ENCODE measurements around the gene DNAJC6. TPM values are rescaled to one million over a fixed set of nuclear protein-coding genes. Genes with fewer than 3 reads are reported as not detected.
A peak's percentile ranks its signal among the peaks of the same experiment; 100 is the strongest.

The DNAJC6 gene
- total and polyA plus RNA-seq, 2 of the 13 experiments (the other 11 are each of a cell fraction or from before 2014, with no cell fraction given), result 1.0 to 1.6 TPM

DNA sequence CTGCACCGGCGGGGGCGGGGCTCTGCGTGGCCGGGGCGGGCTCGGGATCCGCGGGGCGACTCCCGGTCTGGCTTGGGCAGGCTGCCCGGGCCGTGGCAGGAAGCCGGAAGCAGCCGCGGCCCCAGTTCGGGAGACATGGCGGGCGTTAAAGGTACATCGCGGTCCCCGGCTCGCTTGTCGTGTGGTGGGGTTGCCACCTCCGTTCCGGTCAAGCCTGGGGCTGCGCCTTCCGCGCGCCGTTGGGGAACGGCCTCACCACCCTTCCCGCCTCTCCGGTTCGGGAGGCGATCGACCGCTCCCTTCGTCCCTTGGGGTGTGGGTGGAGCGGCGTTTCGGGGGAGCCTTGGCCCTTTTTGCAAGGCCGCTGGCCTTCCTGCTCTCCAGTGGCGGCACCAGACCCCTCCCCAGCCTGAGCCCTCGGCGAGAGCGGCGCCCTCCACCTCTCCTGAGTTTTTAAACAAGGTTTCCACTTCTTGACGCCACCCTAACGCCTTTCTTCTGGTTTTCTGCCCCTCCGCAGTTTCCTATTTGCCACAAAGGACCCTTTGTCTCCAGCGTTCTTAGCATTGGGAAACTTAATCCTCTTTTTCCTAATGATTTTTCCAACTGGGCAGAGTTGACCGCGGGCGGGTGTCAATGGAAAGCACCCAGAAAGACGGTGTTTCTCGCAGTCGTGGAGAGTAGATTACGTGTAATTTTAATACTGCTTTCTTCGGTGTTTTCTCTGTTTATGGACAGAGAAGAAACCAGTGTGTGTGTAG lies 111.4 kb downstream of the DNAJC6 start, which contains the start of the genes LEPR and LEPROT (continued):
- TF ChIP-seq, protein P1, sequence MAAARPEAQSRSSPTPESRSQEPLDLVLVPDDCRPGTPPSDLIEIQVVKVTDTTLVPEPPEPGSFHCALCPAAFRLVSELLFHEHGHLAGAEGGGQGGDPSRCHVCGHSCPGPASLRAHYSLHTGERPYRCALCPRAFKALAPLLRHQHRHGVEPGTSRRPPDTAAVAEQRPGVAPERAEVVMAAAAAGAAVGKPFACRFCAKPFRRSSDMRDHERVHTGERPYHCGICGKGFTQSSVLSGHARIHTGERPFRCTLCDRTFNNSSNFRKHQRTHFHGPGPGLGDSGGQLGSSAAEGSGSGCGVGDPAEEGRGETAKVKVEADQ (CRISPR knock-in tag; IDR thresholded peaks at IDR 0.05; ENCODE audit: borderline replicate concordance), result 0 out of 2 replicates have a peak, but pooled peaks have one; percentile 55
- TF ChIP-seq NR2C2 (CRISPR knock-in tag; IDR thresholded peaks at IDR 0.05; ENCODE audit: borderline replicate concordance) (peak; percentile 42; the same call in 1 of the 2 replicates), DMAP1 (CRISPR knock-in tag; IDR thresholded peaks at IDR 0.05) (peak; percentile 82; the same call in 1 of the 2 replicates), ZNF773 (CRISPR knock-in tag; IDR thresholded peaks at IDR 0.05; ENCODE audit: borderline replicate concordance) (0 out of 2 replicates have a peak, but pooled peaks have one; percentile 69), KDM4B (CRISPR knock-in tag; IDR thresholded peaks at IDR 0.05) (peak; percentile 74; the same call in 1 of the 2 replicates), MAFK (conservative IDR thresholded peaks at IDR 0.05 in 1 of 2, IDR thresholded peaks at IDR 0.05 in 1 of 2; ENCODE audit: low read length in 2 of 2) (no peak), TP53 (CRISPR knock-in tag; conservative IDR thresholded peaks at IDR 0.05) (no peak; the same call in 1 of the 2 replicates), ZNF83 (CRISPR knock-in tag; IDR thresholded peaks at IDR 0.05; ENCODE audit: borderline replicate concordance) (no peak), GFI1 (CRISPR knock-in tag; IDR thresholded peaks at IDR 0.05; ENCODE audit: borderline replicate concordance) (peak; percentile 54; the same call in 1 of the 2 replicates), PRPF4 (IDR thresholded peaks at IDR 0.05; ENCODE audit: low read depth, low read length, poor library complexity, severe bottlenecking) (no peak), KDM5A (IDR thresholded peaks at IDR 0.05; ENCODE audit: borderline replicate concordance, low read length) (no peak; the same call in 1 of the 2 replicates), SPEN (CRISPR knock-in tag; IDR thresholded peaks at IDR 0.05; ENCODE audit: low read depth) (peak; percentile 69; the same call in 1 of the 2 replicates), MEIS1 (CRISPR knock-in tag; IDR thresholded peaks at IDR 0.05; ENCODE audit: borderline replicate concordance) (0 out of 2 replicates have a peak, but pooled peaks have one; percentile 58), U2AF1 (optimal IDR thresholded peaks at IDR 0.05; ENCODE audit: low read depth, low read length) (no peak), NFE2 (CRISPR knock-in tag; IDR thresholded peaks at IDR 0.05) (no peak), PAF1 (CRISPR knock-in tag; IDR thresholded peaks at IDR 0.05) (no peak), ZNF20 (CRISPR knock-in tag; IDR thresholded peaks at IDR 0.05) (no peak)
- TF ChIP-seq, protein P2, sequence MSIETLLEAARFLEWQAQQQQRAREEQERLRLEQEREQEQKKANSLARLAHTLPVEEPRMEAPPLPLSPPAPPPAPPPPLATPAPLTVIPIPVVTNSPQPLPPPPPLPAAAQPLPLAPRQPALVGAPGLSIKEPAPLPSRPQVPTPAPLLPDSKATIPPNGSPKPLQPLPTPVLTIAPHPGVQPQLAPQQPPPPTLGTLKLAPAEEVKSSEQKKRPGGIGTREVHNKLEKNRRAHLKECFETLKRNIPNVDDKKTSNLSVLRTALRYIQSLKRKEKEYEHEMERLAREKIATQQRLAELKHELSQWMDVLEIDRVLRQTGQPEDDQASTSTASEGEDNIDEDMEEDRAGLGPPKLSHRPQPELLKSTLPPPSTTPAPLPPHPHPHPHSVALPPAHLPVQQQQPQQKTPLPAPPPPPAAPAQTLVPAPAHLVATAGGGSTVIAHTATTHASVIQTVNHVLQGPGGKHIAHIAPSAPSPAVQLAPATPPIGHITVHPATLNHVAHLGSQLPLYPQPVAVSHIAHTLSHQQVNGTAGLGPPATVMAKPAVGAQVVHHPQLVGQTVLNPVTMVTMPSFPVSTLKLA (IDR thresholded peaks at IDR 0.05), result no peak
- TF ChIP-seq, protein P3, sequence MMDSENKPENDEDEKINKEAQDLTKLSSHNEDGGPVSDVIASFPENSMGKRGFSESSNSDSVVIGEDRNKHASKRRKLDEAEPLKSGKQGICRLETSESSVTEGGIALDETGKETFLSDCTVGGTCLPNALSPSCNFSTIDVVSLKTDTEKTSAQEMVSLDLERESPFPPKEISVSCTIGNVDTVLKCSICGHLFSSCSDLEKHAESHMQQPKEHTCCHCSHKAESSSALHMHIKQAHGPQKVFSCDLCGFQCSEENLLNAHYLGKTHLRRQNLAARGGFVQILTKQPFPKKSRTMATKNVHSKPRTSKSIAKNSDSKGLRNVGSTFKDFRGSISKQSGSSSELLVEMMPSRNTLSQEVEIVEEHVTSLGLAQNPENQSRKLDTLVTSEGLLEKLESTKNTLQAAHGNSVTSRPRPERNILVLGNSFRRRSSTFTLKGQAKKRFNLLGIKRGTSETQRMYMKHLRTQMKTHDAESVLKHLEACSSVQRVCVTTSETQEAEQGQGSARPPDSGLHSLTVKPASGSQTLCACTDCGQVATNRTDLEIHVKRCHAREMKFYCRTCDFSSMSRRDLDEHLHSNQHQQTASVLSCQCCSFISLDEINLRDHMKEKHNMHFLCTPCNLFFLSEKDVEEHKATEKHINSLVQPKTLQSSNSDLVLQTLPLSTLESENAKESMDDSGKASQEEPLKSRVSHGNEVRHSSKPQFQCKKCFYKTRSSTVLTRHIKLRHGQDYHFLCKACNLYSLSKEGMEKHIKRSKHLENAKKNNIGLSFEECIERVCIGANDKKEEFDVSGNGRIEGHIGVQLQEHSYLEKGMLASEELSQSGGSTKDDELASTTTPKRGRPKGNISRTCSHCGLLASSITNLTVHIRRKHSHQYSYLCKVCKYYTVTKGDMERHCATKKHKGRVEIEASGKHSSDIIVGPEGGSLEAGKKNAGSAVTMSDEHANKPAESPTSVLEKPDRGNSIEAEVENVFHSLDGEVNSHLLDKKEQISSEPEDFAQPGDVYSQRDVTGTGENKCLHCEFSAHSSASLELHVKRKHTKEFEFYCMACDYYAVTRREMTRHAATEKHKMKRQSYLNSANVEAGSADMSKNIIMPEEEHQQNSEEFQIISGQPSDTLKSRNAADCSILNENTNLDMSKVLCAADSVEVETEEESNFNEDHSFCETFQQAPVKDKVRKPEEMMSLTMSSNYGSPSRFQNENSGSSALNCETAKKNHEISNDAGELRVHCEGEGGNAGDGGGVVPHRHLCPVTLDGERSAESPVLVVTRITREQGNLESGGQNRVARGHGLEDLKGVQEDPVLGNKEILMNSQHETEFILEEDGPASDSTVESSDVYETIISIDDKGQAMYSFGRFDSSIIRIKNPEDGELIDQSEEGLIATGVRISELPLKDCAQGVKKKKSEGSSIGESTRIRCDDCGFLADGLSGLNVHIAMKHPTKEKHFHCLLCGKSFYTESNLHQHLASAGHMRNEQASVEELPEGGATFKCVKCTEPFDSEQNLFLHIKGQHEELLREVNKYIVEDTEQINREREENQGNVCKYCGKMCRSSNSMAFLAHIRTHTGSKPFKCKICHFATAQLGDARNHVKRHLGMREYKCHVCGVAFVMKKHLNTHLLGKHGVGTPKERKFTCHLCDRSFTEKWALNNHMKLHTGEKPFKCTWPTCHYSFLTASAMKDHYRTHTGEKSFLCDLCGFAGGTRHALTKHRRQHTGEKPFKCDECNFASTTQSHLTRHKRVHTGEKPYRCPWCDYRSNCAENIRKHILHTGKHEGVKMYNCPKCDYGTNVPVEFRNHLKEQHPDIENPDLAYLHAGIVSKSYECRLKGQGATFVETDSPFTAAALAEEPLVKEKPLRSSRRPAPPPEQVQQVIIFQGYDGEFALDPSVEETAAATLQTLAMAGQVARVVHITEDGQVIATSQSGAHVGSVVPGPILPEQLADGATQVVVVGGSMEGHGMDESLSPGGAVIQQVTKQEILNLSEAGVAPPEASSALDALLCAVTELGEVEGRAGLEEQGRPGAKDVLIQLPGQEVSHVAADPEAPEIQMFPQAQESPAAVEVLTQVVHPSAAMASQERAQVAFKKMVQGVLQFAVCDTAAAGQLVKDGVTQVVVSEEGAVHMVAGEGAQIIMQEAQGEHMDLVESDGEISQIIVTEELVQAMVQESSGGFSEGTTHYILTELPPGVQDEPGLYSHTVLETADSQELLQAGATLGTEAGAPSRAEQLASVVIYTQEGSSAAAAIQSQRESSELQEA (CRISPR knock-in tag; IDR thresholded peaks at IDR 0.05; ENCODE audit: not compliant biosample characterization), result peak; percentile 43
